Measurements from ENCODE around the gene NEMP1. TPM values are rescaled to one million over a fixed set of nuclear protein-coding genes. Genes with fewer than 3 reads are reported as not detected.
"Not testable (repeated sequence)": the region's sequence is repeated elsewhere in the genome, so short reads cannot be mapped to it uniquely, and the experiment has no call there.

The NEMP1 gene
- total RNA-seq, 1 experiment from 2014 or later: 63.2 TPM

DNA sequence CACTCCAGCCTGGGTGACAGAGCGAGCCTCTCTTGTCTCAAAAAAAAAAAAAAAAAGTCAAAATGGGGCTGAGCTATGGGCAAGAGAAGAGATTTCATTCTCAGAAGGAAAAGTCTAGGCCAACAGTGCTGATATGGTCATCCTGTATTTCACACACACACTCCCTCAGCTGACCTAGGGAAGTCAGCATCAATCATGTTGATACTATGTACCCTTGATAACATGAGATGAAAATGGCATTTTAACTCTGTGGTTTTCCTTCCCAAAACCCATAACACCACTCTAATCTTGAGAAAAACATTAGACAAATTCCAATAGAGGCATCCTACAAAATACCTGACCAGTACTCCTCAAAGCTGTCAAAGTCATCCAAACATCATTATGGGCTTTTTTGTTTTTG lies 2.3 kb upstream of the NEMP1 start:
- intact Hi-C loops (cut with micrococcal nuclease; ENCODE audit: unreplicated experiment): no loop called here
- TF ChIP-seq, protein P1, sequence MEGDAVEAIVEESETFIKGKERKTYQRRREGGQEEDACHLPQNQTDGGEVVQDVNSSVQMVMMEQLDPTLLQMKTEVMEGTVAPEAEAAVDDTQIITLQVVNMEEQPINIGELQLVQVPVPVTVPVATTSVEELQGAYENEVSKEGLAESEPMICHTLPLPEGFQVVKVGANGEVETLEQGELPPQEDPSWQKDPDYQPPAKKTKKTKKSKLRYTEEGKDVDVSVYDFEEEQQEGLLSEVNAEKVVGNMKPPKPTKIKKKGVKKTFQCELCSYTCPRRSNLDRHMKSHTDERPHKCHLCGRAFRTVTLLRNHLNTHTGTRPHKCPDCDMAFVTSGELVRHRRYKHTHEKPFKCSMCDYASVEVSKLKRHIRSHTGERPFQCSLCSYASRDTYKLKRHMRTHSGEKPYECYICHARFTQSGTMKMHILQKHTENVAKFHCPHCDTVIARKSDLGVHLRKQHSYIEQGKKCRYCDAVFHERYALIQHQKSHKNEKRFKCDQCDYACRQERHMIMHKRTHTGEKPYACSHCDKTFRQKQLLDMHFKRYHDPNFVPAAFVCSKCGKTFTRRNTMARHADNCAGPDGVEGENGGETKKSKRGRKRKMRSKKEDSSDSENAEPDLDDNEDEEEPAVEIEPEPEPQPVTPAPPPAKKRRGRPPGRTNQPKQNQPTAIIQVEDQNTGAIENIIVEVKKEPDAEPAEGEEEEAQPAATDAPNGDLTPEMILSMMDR (IDR thresholded peaks at IDR 0.05; ENCODE audit: unreplicated experiment): no peak
- no TSS peak for BruUV-seq (replicated peaks)
- Mint-ChIP-seq H3K9me3 (ENCODE audit: low read depth, unreplicated experiment) (no peaks in the 10 kb centered on the region), H3K27ac (ENCODE audit: unreplicated experiment) (no peak overlapping the region), H3K36me3 (ENCODE audit: insufficient read depth, unreplicated experiment) (peaks cover 33% of the 10 kb centered on the region), H3K4me3 (ENCODE audit: low read depth, unreplicated experiment) (no peak overlapping the region), H3K4me1 (ENCODE audit: low read depth, unreplicated experiment) (peaks cover 12% of the 10 kb centered on the region), H3K27me3 (ENCODE audit: unreplicated experiment) (no peaks in the 10 kb centered on the region)
- CTCF ChIA-PET: no interaction called here
- DNase-seq: no peak

DNA sequence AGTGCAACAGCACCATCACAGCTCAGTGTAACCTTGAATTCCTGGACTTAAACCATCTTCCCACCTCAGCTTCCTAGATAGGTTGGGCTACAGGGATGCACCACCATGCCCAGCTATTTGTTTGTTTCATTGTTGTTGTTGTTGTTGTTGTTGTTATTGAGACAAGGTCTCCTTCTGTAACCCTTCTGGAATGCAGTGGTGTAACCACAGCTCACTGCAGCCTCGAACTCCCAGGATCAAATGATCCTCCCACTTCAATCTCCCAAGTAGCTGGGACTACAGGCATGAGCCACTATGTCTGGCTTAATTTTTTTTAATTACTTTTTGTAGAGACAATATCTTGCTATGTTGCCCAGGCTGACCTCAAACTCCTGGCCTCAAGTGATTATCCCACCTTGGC lies 1.2 kb upstream of the NEMP1 start:
- no peaks in the 10 kb centered on the region for H3K27me3 Mint-ChIP-seq (ENCODE audit: unreplicated experiment)
- no peak overlapping the region for H3K4me3 Mint-ChIP-seq (ENCODE audit: low read depth, unreplicated experiment)
- BruUV-seq (replicated peaks): no TSS peak
- TF ChIP-seq, protein P1 (IDR thresholded peaks at IDR 0.05; ENCODE audit: unreplicated experiment): no peak
- DNase-seq: no peak
- H3K4me1 Mint-ChIP-seq (ENCODE audit: low read depth, unreplicated experiment): peaks cover 2% of the 10 kb centered on the region
- intact Hi-C loops (cut with micrococcal nuclease; ENCODE audit: unreplicated experiment): no loop called here
- H3K27ac Mint-ChIP-seq (ENCODE audit: unreplicated experiment): no peak overlapping the region
- peaks cover 33% of the 10 kb centered on the region for H3K36me3 Mint-ChIP-seq (ENCODE audit: insufficient read depth, unreplicated experiment)
- no peaks in the 10 kb centered on the region for H3K9me3 Mint-ChIP-seq (ENCODE audit: low read depth, unreplicated experiment)
- CTCF ChIA-PET: interaction anchor here (1.0 to 2.9 kb wide), 5 partner anchors 10 to 44 kb away, joined by 3 to 42 read pairs (median 7); partner anchors contain the start of gene STAT6

DNA sequence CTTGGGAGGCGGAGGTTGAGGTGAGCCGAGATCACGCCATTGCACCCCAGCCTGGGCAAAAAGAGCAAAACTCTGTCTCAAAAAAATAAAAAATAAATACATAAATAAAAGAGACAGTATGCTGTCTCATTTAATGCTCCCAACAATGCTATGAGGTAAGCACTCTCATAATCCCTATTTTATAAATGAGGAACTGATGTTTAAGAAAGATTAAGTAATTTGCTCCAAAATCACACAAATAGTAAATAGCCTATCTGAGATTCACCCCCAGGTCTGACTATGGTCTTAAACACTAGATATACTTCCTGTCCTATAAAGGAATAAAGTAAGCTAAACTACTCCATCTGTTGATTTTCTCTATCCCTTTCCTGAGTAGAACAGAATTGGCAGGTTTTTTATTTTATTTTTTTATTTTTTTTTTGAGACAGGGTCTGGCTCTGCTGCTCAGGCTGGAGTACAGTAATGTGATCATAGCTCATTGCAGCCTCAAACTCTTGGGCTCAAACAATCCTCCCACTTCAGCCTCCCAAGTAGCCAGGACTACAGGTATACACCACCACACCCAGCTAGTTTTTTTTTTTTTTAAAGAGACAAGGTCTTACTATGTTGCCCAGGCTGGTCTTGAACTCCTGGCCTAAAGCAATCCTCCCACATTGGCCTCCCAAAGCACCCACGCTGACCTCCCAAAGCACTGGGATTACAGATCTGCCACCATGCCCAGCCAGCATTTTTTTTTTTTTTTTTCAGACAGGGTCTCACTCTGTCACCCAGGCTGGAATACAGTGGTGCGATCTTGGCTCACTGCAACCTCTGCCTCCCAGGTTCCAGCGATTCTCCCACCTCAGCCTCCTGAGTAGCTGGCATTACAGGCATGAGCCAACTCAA lies 4.8 kb downstream of the NEMP1 start:
- H3K36me3 Mint-ChIP-seq (ENCODE audit: insufficient read depth, unreplicated experiment): peaks cover 38% of the 10 kb centered on the region
- H3K27ac Mint-ChIP-seq (ENCODE audit: unreplicated experiment): not testable (repeated sequence)

DNA sequence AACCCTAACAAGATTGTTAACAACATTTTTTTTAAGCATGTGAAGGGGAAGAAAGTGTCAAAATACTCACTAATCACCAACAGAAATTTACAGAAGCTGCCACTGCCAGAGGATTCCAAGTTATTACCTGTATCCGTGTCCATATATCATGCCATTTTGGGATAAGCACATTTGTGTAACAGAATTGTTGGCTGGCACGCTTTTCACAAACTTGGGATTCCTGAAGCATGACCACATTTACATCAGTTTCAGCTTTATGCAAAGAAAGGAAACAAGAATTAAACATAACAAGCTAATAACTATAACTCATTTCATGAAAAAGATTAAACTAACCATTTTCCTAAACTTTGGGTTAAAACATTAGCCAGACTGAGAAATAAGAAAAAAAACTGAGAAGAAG lies 5.9 kb downstream of the NEMP1 start:
- TF ChIP-seq, protein P1 (IDR thresholded peaks at IDR 0.05; ENCODE audit: unreplicated experiment): no peak
- no peak for DNase-seq
- no TSS peak for BruUV-seq (replicated peaks)
- intact Hi-C loops (cut with micrococcal nuclease; ENCODE audit: unreplicated experiment): no loop called here
- CTCF ChIA-PET: interaction anchor here (0.9 kb wide), 2 partner anchors 15 to 40 kb away, joined by 4 read pairs; no protein-coding TSS in a partner anchor
- Mint-ChIP-seq H3K4me1 (ENCODE audit: low read depth, unreplicated experiment) (no peaks in the 10 kb centered on the region), H3K9me3 (ENCODE audit: low read depth, unreplicated experiment) (no peaks in the 10 kb centered on the region), H3K27ac (ENCODE audit: unreplicated experiment) (no peak overlapping the region), H3K36me3 (ENCODE audit: insufficient read depth, unreplicated experiment) (peaks cover 29% of the 10 kb centered on the region), H3K27me3 (ENCODE audit: unreplicated experiment) (no peaks in the 10 kb centered on the region), H3K4me3 (ENCODE audit: low read depth, unreplicated experiment) (no peak overlapping the region)

More for the DNA sequence above, 4.8 kb downstream of the NEMP1 start:
- H3K9me3 Mint-ChIP-seq (ENCODE audit: low read depth, unreplicated experiment); DNase-seq; BruUV-seq (replicated peaks); intact Hi-C loops (cut with micrococcal nuclease; ENCODE audit: unreplicated experiment); H3K4me1 Mint-ChIP-seq (ENCODE audit: low read depth, unreplicated experiment); H3K4me3 Mint-ChIP-seq (ENCODE audit: low read depth, unreplicated experiment); H3K27me3 Mint-ChIP-seq (ENCODE audit: unreplicated experiment); CTCF ChIA-PET: not testable (repeated sequence)
